OCI-LY1 (cell line): ENCODE data around the gene NLE1.

Experiments
- H2AFZ ChIP-seq: fragments of 200-600 bp; sonication (generic), shearing (Covaris generic); 2 replicates; pipeline ENCODE4 v1.6.0; 2014; ENCODE audit warnings: antibody characterized with exemption, mild to moderate bottlenecking, low read length
- H3F3A ChIP-seq: fragments of 200-600 bp; sonication (generic), shearing (Covaris generic); 2 replicates; pipeline ENCODE4 v1.6.0; 2014; ENCODE audit warnings: mild to moderate bottlenecking, antibody characterized with exemption, low read length, moderate library complexity; ENCODE audit not compliant: insufficient read depth
- H3K27ac ChIP-seq: fragments of 200-600 bp; sonication (generic); 2 replicates; pipeline ENCODE4 v1.5.1; 2014; ENCODE audit warnings: low read length, mixed run types, mild to moderate bottlenecking, low read depth; ENCODE audit not compliant: poor library complexity, severe bottlenecking
- H3K27me3 ChIP-seq: fragments of 200-600 bp; sonication (generic); 2 replicates; pipeline ENCODE4 v1.6.0; 2014; ENCODE audit warnings: antibody characterized with exemption, mild to moderate bottlenecking, low read length, moderate library complexity; ENCODE audit not compliant: insufficient read depth
- H3K36me3 ChIP-seq: fragments of 200-600 bp; sonication (generic); 2 replicates; pipeline ENCODE4 v1.6.1; 2014; ENCODE audit warnings: mild to moderate bottlenecking, antibody characterized with exemption, low read length, moderate library complexity, mixed read lengths; ENCODE audit not compliant: insufficient read depth
- H3K4me1 ChIP-seq: fragments of 200-600 bp; sonication (generic); 2 replicates; pipeline ENCODE4 v1.5.1; 2014; ENCODE audit warnings: mild to moderate bottlenecking, low read length, moderate library complexity; ENCODE audit not compliant: insufficient read depth, severe bottlenecking
- H3K4me2 ChIP-seq: fragments of 200-600 bp; sonication (generic), shearing (Covaris generic); 2 replicates; pipeline ENCODE4 v1.6.1; 2014; ENCODE audit warnings: low read length
- H3K4me3 ChIP-seq: fragments of 200-600 bp; sonication (generic); 2 replicates; pipeline ENCODE4 v1.5.1; 2014; ENCODE audit warnings: low read length, low read depth, mild to moderate bottlenecking, mixed read lengths; ENCODE audit not compliant: poor library complexity, severe bottlenecking
- H3K79me2 ChIP-seq: fragments of 200-600 bp; shearing (Covaris generic); 2 replicates; pipeline ENCODE4 v1.6.1; 2016; ENCODE audit warnings: mixed run types, low read length, mixed read lengths; ENCODE audit not compliant: insufficient read depth
- H3K9ac ChIP-seq: fragments of 200-600 bp; sonication (generic), shearing (Covaris generic); 2 replicates; pipeline ENCODE4 v1.6.1; 2014; ENCODE audit warnings: mild to moderate bottlenecking, low read length, mixed read lengths
- H3K9me2 ChIP-seq: fragments of 200-600 bp; sonication (generic), shearing (Covaris generic); 2 replicates; pipeline ENCODE4 v1.6.1; 2014; ENCODE audit warnings: low read depth, mild to moderate bottlenecking, low read length, mixed read lengths
- H3K9me3 ChIP-seq: fragments of 200-600 bp; shearing (Covaris generic); 2 replicates; pipeline ENCODE4 v1.6.1; 2014; ENCODE audit warnings: low read length, mixed read lengths
- H4K20me1 ChIP-seq: fragments of 200-600 bp; sonication (generic), shearing (Covaris generic); 2 replicates; pipeline ENCODE4 v1.6.0; 2016; ENCODE audit warnings: mild to moderate bottlenecking, low read length; ENCODE audit not compliant: insufficient read depth
- EZH2 ChIP-seq: fragments of 200-600 bp; sonication (generic), shearing (Covaris generic); IDR thresholded peaks from 2 replicates; pipeline ENCODE4 v1.8.0; 2017; ENCODE audit warnings: borderline replicate concordance, mixed run types, mild to moderate bottlenecking, antibody characterized with exemption, low read length, moderate library complexity, mixed read lengths
- TF ChIP-seq, protein P1 (sequence below): fragments of 200-600 bp; sonication (generic), shearing (Covaris generic); IDR thresholded peaks from 2 replicates; pipeline ENCODE4 v1.5.1; 2017; ENCODE audit warnings: mild to moderate bottlenecking, antibody characterized with exemption, low read length, moderate library complexity, mixed read lengths

The NLE1 gene

DNA sequence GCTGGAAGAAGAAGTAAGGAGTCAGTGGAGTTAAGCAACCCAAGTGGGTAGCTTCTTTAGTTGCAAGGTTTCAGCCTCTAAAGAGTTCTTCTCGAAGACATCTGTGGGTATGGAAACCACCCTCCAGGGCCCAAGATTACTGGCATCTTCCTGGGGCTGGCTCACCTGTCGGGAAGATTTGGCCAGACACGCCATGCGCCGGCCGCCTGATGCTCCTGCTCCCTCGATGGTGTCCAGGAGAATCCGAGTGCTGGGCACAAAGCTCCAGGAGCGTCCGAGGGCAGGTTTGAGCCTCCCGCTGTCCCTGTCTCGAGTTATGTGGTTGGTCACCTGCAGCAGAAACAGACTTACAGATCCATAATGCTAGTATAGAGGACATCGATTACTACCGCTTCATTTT, 41.1 kb downstream of the NLE1 start:
- Histone ChIP-seq H3K4me3 (no peak overlapping the region), H3K4me2 (no peak overlapping the region), H3K9me2 (no peaks in the 10 kb centered on the region), H3K27ac (no peak overlapping the region), H3K9me3 (no peaks in the 10 kb centered on the region), H3K9ac (no peak overlapping the region), H3K27me3 (no peaks in the 10 kb centered on the region), H3K79me2 (no peaks in the 10 kb centered on the region), H3K4me1 (no peaks in the 10 kb centered on the region), H4K20me1 (no peaks in the 10 kb centered on the region), H2AFZ (no peak overlapping the region), H3K36me3 (peaks cover 59% of the 10 kb centered on the region), H3F3A (no peaks in the 10 kb centered on the region)
- TF ChIP-seq, protein P1, sequence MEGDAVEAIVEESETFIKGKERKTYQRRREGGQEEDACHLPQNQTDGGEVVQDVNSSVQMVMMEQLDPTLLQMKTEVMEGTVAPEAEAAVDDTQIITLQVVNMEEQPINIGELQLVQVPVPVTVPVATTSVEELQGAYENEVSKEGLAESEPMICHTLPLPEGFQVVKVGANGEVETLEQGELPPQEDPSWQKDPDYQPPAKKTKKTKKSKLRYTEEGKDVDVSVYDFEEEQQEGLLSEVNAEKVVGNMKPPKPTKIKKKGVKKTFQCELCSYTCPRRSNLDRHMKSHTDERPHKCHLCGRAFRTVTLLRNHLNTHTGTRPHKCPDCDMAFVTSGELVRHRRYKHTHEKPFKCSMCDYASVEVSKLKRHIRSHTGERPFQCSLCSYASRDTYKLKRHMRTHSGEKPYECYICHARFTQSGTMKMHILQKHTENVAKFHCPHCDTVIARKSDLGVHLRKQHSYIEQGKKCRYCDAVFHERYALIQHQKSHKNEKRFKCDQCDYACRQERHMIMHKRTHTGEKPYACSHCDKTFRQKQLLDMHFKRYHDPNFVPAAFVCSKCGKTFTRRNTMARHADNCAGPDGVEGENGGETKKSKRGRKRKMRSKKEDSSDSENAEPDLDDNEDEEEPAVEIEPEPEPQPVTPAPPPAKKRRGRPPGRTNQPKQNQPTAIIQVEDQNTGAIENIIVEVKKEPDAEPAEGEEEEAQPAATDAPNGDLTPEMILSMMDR = no peak
- TF ChIP-seq EZH2 = no peak

DNA sequence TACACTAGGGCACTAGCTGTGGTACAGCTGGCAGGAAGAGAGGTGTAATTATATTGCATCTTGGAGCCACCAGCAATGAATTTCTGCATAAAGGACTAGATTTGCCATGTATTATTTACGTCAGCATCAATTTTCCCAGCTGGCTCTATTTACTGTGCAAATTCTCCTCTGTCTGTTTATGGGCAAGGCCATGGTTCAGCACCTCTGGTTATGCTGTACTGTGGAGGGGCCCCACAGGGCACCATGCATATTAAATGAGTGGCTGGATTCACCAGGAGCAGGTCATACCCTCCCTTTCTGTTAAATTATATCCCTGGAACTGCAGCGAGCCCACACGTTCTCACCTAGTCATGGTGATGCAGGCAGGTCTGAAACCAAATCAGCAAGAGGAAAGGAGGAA, 42.2 kb downstream of the NLE1 start:
- no peak for TF ChIP-seq EZH2
- TF ChIP-seq, protein P1 = no peak
- Histone ChIP-seq H3F3A (no peaks in the 10 kb centered on the region), H3K9ac (no peak overlapping the region), H3K4me1 (no peaks in the 10 kb centered on the region), H3K4me2 (no peak overlapping the region), H2AFZ (no peak overlapping the region), H3K36me3 (peaks cover 48% of the 10 kb centered on the region), H3K79me2 (no peaks in the 10 kb centered on the region), H3K27me3 (no peaks in the 10 kb centered on the region), H3K9me2 (no peaks in the 10 kb centered on the region), H3K9me3 (no peaks in the 10 kb centered on the region), H3K27ac (no peak overlapping the region), H3K4me3 (no peak overlapping the region), H4K20me1 (no peaks in the 10 kb centered on the region)

DNA sequence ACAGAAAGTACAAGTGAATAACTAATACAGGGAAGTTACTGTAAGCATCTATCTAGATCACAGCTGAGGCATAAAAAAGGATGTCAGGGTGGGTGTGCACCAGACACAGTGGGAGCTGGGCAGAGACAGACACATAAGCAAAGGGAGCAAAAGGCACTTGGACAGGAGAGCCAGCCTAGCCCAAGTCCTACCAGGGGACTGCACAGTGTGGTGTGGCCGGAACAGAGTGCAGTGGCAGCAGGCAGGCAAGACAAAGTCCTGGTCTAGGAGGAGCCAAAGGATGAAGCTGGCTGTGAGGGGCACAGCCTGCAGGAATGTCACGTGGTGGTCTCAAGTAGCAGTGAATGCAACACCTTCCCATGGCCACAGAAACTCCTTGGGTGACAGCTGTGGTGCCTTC, 44.3 kb downstream of the NLE1 start:
- Histone ChIP-seq H3K9me3 (no peaks in the 10 kb centered on the region), H3K27ac (no peak overlapping the region), H3K9ac (no peak overlapping the region), H2AFZ (no peak overlapping the region), H3F3A (no peaks in the 10 kb centered on the region), H3K9me2 (no peaks in the 10 kb centered on the region), H3K27me3 (no peaks in the 10 kb centered on the region), H3K36me3 (peaks cover 39% of the 10 kb centered on the region), H3K79me2 (no peaks in the 10 kb centered on the region), H3K4me1 (no peaks in the 10 kb centered on the region), H3K4me2 (no peak overlapping the region), H3K4me3 (no peak overlapping the region), H4K20me1 (no peaks in the 10 kb centered on the region)
- TF ChIP-seq EZH2 = no peak
- TF ChIP-seq, protein P1 = no peak
